HG02885 (cell line): ENCODE measurements around the gene TIMP1.

Experiments
- ATAC-seq: cut with Tn5 transposase; IDR thresholded peaks from one replicate; pipeline ENCODE4 v1.9.1; 2021; ENCODE audit warnings: mild to moderate bottlenecking; ENCODE audit not compliant: unreplicated experiment, poor library complexity

TIMP1 gene

DNA sequence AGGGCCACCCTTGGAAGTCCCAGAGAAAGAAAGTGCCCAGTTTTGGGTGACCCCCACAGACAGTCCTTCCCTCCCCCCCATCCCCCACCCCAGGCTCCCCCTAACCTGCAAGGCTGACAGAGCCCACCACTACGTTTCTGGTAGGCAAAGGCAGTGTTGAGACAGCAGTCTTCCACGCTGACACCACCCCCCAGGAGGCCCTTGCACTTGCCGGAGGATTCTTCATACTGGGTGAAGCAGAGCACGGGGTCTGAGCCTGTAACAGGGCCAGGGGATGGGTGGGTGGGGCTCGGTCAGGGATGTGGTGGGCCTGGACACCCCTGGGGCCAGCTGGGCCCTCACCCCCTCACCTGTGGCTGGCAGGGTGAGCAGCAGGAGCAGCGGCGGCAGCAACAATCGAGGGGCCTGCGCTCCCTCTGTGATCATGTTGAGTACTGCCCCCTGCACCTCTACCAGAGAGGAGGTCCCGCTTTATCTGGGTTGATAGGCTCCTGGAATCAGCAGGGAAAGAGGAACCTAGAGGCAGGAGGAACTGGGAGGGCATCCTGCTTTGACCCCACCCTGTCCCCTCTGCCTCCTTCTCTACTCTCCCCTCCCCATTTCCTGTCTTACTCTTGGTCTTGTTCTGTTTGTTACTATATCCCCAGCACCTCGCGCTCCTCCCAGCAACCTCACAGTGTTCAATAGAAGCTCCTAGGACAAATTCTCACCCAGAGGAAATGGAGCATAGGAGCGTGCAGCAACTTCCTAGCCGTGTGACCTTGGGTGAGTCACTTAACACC is 47.4 kb downstream of the TIMP1 start, which contains the start of gene CFP:
Gene CFP (minus strand): TSS at position 512 of the 782 bp plus-strand sequence. CDS start 86 bp downstream, at position 426.
- no peak for ATAC-seq

DNA sequence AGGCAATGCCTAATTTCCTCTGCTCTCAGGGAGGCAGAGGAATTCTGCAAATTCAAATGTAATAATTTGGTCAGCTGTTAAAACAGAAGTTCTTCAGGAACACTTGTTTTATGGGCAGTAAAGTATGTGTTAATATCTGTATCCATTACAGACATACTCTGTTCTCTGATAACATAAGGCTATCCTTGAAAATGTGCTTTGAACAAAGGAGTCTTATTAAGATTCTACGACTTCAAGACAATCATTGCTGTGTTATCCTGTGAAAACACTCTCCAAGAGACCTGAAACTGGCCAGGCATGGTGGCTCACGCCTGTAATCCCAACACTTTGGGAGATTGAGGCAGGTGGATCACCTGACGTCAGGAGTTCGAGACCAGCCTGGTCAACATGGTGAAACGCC is 49.4 kb downstream of the TIMP1 start:
- no peak for ATAC-seq

DNA sequence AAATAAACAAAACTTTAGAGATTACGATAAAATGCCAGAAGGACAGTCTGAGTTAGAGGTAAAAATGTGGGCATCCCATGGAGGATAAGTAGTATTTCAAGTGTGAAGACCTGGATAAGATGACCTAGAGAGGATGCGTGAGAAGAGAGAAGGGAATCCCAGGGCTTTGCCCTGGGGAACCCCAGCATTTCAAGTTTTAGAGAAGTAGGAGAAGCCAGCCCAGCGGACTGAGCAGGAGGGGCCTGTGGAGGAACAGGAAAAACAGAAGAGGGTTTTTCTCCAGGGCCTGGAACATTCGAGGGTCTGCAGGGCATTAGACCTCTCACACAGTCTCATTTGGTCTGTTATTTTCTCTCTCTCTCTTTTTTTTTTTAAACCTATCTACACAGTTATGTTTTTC is 50.4 kb downstream of the TIMP1 start:
- no peak for ATAC-seq

DNA sequence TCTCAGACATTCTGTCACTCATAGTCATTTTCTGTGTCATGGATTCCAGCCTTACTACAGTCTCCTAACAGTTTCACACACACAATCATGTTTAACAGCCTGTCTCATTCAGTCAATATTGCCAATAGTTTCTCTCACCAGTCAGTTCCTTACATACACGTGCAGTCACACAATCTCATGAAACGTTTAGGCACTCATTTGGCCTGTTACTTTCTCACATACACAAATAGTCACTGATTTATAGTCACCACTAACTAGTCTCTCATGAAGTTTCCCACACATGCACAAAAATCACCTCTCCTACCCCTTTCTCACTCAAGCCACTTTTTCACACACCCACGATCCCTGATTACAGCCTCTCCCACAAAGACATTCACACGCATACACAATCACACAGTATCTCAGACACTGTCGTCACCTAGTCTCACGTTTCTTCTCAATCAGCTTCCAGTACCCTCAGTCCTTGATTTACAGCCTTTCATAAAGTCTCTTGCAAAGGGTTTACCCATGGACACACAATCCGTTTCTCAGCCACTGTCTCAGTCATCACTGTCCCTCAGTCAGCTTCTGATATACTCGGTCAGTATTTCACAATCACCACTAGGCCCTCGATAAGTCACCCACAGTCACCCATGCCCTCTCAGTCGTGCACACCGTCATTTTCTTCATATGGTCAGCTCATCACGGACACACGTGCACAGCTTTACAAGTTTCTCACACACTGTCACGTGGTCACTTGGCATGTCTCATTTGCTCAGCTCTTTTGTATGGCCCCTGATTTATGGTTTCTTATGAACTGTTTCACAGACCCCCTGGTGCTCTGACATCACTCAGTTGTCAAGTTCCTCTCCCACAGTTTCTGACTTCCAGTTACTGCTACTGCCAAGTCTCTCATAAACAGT is 51.7 kb downstream of the TIMP1 start:
- ATAC-seq = no peak

DNA sequence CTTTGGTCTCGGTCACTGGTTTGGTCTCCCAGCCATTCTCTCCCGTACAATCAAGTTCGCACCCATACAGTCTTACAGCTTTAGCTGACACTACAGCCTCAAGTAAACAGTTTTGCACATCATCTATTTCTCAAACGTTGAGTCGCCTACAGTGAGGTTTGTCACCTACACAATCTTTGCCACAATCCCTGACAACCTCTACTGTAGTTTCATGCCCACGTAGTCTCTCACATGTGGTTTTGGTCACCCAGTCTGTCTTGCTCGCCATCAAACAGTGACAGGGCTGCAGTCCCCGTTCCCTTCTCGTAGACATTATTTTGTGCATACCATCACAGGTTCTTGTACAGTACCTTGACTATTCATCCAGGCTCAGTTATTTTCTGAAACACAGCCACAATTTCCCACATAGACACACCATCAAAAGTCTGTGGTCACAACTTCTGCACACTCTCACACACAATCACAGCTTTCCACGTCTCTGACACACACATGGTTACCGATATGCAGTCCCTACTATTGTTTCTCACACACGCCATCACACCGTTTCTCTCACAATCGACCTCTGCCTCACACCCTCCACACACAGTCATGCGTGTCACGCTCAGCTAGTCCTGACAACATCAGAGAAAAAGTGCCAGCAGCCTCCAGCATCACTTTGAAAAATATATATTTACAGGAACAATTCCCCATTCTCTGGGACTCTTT is 52.8 kb downstream of the TIMP1 start:
- no peak for ATAC-seq
